Head of caudate nucleus (tissue), 42 donors: ENCODE results near the gene KIF26A.

Experiments used
- DNase-seq, 42 donors: peaks; one replicate each; pipeline versions ENCODE4 v3.0.0 to v3.0.0-alpha.2; 2020 to 2021; ENCODE audit warnings: mixed read lengths in 7 of 42
- intact Hi-C: fragments of 100-400 bp; cut with DNase I; formaldehyde crosslinking; loops from one replicate; pipeline ENCODE4 v1.15.0; 2022

The KIF26A gene

DNA sequence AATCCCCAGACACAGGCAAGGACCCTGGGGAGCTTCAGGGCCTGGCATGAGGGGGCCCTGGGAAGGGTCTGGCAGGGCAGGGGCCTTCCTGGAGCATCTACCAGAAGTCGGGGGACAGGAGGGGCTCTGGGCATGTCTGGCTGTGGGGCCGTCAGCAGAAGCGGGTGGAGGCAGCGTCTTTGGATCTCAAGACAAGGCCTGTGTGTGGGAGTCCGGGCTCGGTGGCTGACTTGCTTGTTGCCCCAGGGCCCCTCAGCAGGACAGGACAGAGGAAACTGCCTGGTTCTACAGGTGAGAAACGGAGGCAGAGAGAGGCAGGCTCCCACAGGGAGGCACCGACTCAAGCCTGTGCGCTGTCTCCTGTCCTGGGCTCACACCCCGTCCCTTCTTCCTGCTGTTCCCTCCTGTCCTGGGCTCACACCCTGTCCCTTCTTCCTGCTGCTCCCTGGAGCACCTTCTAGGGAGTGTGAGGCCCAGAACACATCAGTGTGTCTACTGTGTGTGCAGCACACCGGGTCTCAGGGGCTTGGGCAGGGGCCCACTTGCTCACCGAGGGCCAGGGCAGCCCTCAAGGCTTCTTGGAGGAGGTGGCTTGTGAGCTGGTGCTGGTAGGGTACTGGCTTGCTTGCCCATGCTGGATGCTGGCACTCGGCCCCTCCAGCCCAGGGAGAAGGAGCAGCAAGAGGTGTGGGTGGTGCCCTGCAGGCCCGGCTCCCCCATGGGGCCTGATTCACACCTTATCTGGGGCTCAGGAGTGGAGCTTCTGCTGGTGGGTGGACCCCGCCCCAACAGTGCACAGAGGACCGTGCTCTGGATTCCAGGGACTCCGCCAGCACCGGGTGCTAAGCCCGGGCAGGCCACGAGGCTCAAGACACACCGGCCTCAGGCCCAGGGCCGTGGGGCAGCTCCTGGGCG lies 38.0 kb upstream of the KIF26A start:
- intact Hi-C loops = no loop called here
- DNase-seq = peak in 1 of 42 donors; percentile 6

DNA sequence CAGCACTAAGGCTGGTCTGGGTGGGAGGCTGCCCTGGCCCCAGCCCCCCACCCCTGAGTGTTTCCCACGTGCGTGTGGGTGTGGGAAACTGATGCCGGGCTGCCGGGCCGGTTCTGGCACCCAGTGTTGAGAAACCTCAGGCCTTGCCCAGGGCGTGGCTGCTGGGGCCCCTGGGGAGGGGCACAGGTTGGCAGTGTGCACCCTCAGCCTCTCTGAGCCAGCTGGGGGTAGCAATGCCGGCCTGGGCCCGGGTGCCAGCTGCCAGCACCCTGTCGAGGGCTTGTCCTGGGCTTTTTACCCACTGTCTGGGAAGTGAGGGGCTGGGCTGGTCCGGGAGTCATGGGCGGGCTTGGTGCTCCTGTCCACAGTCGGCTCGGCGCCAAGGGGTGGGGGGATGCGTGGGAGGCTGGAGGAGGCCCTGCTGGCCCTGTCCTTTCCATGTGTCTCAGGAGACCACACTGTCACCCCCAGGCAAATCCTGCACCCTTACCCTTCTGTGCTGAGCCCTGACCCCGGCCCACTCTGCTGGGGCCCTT lies 37.2 kb upstream of the KIF26A start:
- intact Hi-C loops = no loop called here
- peak in 1 of 42 donors; percentile 1 for DNase-seq

DNA sequence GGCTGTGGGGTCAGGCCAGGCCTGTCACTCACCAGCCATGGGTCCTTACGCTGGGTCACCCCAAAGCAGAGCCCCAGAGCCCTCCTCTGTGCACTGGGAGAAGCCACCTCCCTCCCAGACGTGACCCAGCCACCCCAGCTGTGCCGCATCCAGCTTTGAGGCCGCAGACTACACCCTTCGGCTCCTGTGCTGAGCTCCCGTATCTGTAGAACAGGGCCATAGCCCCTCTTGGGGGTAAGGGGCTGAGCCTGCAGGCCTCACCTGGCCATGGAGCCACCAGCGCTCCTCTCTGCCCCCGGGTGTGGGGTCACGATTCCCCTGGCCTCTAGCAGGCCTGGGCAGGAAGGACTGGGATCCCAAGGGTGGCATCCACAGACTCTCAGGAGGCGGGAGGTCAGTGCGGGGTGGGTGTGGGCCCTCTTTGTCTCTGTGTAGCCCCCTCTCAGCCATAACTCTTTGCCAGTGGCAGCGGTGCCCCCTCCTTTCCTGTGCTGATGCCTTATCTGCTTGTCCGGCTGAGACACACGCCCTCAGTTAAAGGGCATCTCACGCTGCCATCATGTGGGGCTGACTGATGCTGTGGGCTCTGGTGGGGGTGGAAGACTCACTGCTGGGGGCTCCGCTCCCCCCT lies 36.6 kb upstream of the KIF26A start:
- no peak for DNase-seq
- intact Hi-C loops = no loop called here

DNA sequence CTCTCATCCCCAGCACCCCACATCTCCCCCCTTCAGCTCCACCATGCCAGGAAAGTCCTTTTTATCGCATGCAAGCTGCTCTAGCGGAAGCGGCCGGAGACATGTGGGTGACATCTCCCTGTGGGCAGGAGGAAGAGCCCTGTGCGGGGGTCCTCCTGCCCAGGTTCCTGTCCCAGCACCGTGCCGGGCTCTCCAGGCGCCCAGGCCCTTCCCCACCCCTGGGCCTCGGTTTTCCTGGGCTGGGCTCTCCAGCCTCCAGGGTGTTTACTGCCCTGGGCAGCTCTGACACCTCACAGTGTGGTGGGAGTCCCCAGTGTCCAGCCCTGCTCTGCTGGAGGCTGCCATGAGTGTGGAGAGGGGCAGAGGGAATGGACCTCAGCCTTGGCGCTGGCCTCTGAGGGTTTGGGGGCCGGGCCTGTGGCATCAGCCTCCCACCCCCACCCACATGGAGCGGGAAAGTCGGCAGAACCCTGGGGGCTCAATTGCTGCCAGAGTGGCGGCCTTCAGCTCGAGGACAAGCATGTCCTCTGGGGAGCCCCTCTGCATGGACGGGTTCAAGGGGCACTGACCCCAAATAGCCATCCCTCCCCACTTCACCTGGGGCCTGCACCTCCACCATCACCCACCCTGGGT lies 36.0 kb upstream of the KIF26A start:
- intact Hi-C loops = no loop called here
- no peak for DNase-seq

DNA sequence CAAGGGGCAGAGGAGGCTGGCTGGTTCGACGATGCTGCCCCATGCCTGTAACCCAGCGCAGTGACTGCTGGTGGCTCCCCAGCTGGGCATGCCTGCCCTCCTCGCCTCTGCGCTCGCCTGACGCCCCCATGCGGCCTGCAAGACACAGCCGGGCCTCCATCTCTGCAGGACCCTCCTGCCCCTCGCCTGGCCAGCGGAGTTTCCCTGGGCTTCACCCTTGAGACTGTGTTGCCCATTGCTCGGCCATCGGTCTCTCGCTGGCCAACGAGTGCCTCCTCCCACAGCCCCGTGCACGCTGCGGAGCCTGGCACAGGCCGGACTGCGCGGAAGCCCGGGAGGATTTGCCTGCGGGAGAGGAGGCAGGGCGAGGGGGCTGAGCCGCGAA lies 35.3 kb upstream of the KIF26A start:
- intact Hi-C loops = no loop called here
- peak in 1 of 42 donors; percentile 0 for DNase-seq

DNA sequence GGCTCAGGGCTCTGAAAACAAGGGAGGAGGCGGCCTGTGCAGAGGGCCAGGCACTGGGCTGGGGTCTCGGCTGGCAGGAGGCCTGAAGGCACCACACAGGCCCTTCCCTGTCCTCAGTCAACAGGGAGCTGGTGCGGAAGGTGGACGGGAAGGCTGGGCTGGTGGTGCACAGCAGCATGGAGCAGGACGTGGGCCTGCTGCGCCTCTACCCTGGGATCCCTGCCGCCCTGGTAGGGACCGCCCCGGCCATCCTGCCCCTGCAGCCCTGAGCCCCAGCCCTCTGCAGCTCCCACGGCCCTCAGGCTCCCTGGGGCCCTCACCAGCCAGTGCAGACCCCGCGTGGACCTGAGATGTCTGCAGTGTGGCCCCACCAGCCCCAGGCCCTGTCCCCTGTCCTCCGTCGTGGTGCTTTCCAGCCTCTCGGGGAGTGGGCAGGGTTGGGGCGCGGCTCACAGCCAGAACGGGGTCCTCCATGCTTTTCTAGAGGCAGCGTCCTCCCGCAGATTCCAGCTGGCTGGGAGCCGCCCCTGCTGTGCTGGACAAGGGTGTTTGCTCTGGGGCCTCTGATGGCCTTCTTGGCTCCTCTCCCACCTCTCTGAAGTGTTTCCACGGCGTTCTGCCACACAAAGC lies 34.8 kb upstream of the KIF26A start:
- intact Hi-C loops = no loop called here
- DNase-seq = peak in 1 of 42 donors; percentile 1

- intact Hi-C loops = no loop called here
- peak in 2 of 42 donors; percentile 1 to 6 for DNase-seq
Observed at GRCh38 chr14:104104076-104104901, 34.1 kb upstream of the KIF26A start.

DNA sequence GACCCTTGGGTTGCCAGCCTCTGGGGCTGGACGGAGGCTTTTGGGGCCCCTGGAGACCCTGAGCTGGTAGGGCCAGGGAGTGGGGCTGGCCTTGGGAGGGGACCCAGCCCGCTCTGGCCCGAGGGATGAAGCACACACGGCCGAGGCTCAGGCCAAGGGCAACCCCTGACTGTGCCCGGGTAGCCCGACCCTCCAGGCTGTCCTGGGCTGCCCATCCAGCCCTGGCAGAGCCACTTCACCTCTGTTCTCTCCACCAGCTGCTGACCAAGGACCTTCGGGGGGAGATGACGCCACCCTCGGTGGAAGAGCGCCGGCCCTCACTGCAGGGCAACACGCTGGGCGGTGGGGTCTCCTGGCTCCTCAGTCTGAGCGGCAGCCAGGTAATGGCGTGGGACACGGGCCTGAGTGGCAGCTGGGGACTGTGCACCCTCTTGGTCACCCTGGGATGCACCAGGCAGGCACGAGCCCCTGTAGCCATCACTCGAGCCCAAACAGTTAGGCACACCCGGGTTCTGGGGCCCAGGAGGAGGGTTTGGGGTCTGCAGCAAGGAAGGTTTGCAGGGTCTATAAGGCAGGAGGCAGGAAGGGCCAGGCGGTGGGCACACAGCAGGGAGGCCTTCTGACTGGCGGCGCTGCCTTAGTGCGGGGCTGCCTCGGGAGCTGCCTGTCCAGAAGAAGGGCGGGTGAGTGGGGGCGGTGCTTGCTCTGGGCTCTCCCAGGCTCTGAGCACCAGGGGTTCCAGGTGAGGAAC lies 33.1 kb upstream of the KIF26A start:
- DNase-seq = peak in 3 of 42 donors; percentile 2 to 23 (median 10)
- intact Hi-C loops = no loop called here

GRCh38 chr14:104105822-104106470 lies 32.4 kb upstream of the KIF26A start:
- peak in 2 of 42 donors; percentile 1 to 20 for DNase-seq

DNA sequence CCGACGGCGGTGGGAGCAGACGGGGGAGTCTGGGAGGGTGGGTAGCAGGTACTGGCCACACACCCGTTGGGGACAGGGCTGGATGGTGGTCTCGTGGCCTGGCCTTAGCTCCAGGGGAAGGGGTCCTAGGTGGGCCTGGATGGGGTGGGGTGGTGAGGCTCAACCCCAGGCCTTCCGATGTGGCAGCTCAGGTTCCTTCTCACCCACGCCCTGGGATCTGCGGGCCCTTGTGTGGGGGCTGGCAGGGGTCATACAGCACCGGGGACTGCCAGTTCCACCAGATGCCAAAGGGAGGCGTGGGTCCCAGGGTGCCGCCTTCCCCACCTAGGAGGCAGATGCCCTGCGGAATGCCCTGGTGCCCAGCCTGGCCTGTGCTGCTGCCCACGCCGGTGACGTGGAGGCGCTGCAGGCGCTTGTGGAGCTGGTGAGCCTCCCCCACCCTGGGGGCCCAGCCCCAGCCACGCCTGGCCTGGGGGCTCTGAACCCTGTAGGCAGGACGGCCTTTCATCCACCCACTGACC lies 31.9 kb upstream of the KIF26A start:
- DNase-seq = peak in 4 of 42 donors; percentile 1 to 23 (median 1)
- intact Hi-C loops = no loop called here

More at GRCh38 chr14:104105822-104106470, 32.4 kb upstream of the KIF26A start:
- intact Hi-C loops = no loop called here

DNA sequence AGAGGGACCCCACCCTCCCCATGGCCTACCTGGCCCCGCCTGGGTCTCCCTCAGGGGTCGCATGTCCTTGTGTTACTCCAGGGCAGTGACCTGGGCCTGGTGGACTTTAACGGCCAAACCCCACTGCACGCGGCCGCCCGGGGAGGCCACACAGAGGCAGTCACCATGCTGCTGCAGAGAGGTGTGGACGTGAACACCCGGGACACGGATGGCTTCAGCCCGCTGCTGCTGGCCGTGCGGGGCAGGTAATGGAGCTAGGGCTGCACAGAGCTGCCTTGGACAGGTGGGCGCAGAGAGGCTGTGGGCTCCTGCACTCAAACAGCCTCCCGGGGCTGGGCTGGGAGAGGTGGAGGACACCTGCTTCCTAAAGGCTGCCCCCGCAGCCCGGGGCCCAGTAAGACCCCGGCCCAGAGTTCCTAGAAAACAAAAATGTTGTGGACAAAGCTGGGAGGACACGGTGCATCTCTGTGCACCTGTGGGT lies 31.2 kb upstream of the KIF26A start:
- peak in 3 of 42 donors; percentile 0 to 19 (median 8) for DNase-seq
- intact Hi-C loops = no loop called here

DNA sequence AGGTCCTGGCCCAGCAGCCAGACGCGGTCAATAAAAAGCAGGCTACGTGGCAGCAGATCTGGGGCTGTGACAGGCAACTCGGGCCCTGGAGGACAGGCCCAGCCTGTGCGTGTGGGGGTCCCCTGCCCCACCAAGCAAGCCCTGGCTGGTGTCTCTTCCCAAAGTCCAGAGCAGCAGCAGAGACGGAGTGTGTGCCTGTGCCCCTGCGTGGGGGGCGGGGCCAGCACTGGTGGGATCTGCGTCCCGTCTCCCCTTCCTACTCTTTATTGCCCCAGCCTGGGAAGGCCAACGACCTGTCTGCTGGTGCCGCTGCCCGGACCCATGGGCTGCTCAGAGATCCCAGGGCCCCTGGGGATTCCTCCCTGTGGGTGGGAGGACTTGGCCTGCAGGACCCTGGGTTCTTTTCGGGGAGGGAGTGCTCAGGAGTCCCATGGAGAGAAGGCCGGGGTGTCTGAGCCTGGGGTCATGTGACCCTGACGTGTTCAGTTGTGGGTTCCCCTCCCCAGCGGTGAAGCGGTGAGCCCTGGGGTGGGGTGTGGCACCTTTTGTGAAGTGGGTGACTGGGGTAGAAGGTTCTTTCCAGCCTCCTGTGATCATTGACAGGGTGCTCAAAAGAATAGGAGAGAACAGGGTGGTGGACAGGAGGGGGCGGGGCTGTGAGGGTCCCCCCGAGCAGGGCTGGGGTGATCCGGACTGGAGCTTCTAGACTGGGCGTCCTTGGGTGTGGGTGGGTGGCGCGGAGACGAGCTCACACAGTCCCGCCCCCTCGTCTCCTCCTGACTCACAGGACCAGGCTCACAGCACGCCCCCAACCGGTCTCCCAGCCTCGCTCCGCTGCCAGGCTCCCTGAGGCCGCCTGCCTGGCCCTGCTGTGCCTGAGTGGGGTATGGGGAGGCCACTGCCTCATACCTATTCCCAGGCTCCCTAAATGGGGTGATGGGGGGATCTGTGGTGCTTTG lies 30.5 kb upstream of the KIF26A start:
- DNase-seq = peak in 41 of 42 donors; percentile 20 to 89 (median 56)
- intact Hi-C loops = no loop called here

- DNase-seq = peak in 4 of 42 donors; percentile 2 to 23 (median 6)
Observed at GRCh38 chr14:104108570-104109541, 29.5 kb upstream of the KIF26A start.

GRCh38 chr14:104109731-104110361 lies 28.5 kb upstream of the KIF26A start:
- peak in 6 of 42 donors; percentile 1 to 20 (median 2) for DNase-seq
- intact Hi-C loops = no loop called here

More at GRCh38 chr14:104108570-104109541, 29.5 kb upstream of the KIF26A start:
- intact Hi-C loops = no loop called here
